ENCODE results near the gene FDXR.

DNA sequence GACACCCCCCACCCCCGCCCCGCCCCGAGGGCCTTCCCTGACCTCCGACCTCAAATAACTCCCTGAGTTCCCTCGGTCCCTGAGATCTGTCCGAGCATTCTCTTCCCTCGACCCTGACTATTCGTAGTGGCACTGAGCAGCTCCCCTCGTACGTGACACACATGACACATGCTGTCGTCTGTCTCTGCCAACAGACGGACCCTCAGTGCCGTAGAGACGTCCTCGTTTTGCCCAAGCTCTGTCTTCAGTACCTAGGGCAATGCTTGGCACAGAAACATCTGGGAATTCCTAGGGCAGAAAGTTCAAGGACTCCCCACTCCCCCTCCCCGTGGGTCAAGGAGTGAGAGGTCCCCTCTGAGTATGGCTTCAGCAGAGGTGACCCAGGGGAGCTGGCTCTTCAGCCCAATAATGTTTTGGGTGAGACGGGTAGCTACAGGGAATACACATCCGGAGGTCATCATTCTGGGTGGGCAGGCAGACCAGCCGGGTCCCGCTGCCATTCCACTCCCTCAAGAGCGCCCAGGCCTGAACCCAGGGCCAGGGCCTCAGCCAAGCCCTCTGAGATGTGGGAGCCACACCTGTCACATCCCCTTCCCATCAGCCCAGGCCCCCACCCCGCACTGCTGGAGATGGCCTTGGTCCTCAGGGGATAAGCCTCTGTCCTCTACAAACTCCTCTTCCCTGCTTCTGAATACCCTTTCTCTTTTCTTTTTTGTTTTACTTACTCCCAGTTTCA is 21.3 kb upstream of the FDXR start:
- TF ChIP-seq POLR2A (IDR thresholded peaks at IDR 0.05), result no peak
- TF ChIP-seq, protein P1, sequence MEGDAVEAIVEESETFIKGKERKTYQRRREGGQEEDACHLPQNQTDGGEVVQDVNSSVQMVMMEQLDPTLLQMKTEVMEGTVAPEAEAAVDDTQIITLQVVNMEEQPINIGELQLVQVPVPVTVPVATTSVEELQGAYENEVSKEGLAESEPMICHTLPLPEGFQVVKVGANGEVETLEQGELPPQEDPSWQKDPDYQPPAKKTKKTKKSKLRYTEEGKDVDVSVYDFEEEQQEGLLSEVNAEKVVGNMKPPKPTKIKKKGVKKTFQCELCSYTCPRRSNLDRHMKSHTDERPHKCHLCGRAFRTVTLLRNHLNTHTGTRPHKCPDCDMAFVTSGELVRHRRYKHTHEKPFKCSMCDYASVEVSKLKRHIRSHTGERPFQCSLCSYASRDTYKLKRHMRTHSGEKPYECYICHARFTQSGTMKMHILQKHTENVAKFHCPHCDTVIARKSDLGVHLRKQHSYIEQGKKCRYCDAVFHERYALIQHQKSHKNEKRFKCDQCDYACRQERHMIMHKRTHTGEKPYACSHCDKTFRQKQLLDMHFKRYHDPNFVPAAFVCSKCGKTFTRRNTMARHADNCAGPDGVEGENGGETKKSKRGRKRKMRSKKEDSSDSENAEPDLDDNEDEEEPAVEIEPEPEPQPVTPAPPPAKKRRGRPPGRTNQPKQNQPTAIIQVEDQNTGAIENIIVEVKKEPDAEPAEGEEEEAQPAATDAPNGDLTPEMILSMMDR (IDR thresholded peaks at IDR 0.05), result no peak
